Fibroblast of lung (primary cell): ENCODE measurements around the gene APOLD1.

Experiments used
- EZH2 ChIP-seq: IDR thresholded peaks from 2 replicates; pipeline ENCODE4 v1.5.1; 2012; ENCODE audit warnings: low read length, control low read depth, mild to moderate bottlenecking; ENCODE audit errors: missing control alignments
- TF ChIP-seq, protein P1 (sequence below), 2 donors: IDR thresholded peaks in 1 of 2; conservative IDR thresholded peaks in 1 of 2; 1 replicate in 1 of 2; 2 replicates in 1 of 2; pipeline ENCODE4 v1.5.1; 2011 to 2012; ENCODE audit warnings: low read length in 2 of 2, control low read depth in 1 of 2, inconsistent platforms in 1 of 2, low read depth in 1 of 2, mild to moderate bottlenecking in 1 of 2

DNA sequence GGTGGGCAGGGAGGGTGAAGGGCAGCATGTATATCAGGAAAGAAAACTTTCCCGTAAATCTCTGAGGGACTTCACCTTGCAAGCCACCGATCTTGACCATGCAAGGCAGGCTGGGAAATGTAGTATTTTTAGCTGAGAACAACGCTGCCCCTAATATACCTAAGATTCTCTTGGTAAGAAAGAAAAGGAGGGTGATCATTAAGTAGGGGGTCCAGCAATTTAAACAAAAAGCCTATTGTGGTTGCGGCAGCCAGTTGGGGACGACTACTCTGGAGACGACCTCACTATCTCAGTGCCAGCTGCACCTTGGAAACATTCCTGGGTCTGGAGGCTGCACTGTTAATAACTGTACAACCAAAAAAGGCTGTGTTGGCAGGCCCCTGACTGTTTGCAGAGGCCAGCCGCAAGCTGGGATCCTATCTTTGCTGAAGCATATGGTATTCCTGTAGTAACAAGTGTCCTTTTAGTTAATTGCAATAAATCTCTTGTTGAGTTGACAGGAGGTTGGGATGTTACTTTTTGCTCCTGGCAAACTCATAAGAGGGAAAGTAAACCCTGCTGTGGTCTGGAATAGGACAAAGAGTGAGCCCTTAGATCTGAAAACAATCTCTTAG is 6.4 kb downstream of the APOLD1 start:
- TF ChIP-seq, protein P1, sequence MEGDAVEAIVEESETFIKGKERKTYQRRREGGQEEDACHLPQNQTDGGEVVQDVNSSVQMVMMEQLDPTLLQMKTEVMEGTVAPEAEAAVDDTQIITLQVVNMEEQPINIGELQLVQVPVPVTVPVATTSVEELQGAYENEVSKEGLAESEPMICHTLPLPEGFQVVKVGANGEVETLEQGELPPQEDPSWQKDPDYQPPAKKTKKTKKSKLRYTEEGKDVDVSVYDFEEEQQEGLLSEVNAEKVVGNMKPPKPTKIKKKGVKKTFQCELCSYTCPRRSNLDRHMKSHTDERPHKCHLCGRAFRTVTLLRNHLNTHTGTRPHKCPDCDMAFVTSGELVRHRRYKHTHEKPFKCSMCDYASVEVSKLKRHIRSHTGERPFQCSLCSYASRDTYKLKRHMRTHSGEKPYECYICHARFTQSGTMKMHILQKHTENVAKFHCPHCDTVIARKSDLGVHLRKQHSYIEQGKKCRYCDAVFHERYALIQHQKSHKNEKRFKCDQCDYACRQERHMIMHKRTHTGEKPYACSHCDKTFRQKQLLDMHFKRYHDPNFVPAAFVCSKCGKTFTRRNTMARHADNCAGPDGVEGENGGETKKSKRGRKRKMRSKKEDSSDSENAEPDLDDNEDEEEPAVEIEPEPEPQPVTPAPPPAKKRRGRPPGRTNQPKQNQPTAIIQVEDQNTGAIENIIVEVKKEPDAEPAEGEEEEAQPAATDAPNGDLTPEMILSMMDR (conservative IDR thresholded peaks at IDR 0.05 in 1 of 2, IDR thresholded peaks at IDR 0.05 in 1 of 2; ENCODE audit: low read depth in 1 of 2, low read length in 2 of 2) = no peak
- TF ChIP-seq EZH2 = no peak
